GM20000 (cell line): Measurements from ENCODE around the gene STAT1.

ENCODE experiments used
- DNase-seq: peaks from one replicate; pipeline ENCODE4 v3.0.0; 2012; ENCODE audit warnings: low spot score
- TF ChIP-seq, protein P1 (sequence below): IDR thresholded peaks from 2 replicates; pipeline ENCODE4 v1.5.1; 2012; ENCODE audit warnings: mild to moderate bottlenecking, control low read depth; ENCODE audit errors: extremely low read depth, missing control alignments

STAT1 gene

DNA sequence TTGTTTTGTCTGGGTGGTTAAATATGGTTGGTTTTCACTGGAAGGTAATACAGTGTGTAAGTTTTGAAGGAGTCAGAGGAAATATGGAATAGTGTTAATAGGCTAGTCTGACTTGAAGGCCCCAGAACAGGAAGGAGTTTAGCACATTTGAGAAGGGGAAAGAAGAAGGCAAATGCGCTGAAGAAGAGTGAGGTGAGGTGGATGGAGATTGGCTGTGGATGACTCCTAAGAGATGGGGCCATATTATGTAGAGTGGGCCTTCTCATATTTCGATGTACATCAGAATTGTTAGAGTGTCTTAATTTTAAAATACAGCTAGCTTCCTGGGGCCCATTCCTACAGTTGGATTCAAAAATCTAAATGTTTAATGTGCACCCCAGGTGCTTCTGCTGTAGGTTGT lies 72.4 kb downstream of the STAT1 start:
- TF ChIP-seq, protein P1, sequence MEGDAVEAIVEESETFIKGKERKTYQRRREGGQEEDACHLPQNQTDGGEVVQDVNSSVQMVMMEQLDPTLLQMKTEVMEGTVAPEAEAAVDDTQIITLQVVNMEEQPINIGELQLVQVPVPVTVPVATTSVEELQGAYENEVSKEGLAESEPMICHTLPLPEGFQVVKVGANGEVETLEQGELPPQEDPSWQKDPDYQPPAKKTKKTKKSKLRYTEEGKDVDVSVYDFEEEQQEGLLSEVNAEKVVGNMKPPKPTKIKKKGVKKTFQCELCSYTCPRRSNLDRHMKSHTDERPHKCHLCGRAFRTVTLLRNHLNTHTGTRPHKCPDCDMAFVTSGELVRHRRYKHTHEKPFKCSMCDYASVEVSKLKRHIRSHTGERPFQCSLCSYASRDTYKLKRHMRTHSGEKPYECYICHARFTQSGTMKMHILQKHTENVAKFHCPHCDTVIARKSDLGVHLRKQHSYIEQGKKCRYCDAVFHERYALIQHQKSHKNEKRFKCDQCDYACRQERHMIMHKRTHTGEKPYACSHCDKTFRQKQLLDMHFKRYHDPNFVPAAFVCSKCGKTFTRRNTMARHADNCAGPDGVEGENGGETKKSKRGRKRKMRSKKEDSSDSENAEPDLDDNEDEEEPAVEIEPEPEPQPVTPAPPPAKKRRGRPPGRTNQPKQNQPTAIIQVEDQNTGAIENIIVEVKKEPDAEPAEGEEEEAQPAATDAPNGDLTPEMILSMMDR, result no peak
- no peak for DNase-seq

- TF ChIP-seq, protein P1, result no peak
- no peak for DNase-seq
Measured at GRCh38 chr2:190940454-190940853, 73.5 kb downstream of the STAT1 start.

GRCh38 chr2:190938771-190939335 lies 75.1 kb downstream of the STAT1 start:
- TF ChIP-seq, protein P1, result no peak
- no peak for DNase-seq

GRCh38 chr2:190935054-190935453 lies 78.9 kb downstream of the STAT1 start:
- TF ChIP-seq, protein P1, result no peak
- no peak for DNase-seq

- TF ChIP-seq, protein P1, result no peak
- DNase-seq, result no peak
Measured at GRCh38 chr2:190933361-190933760, 80.6 kb downstream of the STAT1 start.

- DNase-seq, result no peak
- TF ChIP-seq, protein P1, result no peak
Measured at GRCh38 chr2:190932514-190932913, 81.5 kb downstream of the STAT1 start.

GRCh38 chr2:190930411-190930810 lies 83.6 kb downstream of the STAT1 start:
- TF ChIP-seq, protein P1, result no peak
- DNase-seq, result no peak
